PFSK-1 (cell line): ENCODE data around the gene PRKCE.

Experiments used
- FOXP2 ChIP-seq: optimal IDR thresholded peaks from 2 replicates; pipeline ENCODE3; 2011; ENCODE audit warnings: borderline replicate concordance, control low read depth, inconsistent platforms; ENCODE audit not compliant: insufficient read depth; ENCODE audit errors: extremely low read length, extremely low read depth
- POLR2AphosphoS5 ChIP-seq: IDR thresholded peaks from 2 replicates; pipeline ENCODE4 v1.6.1; 2012; ENCODE audit warnings: low read depth, mild to moderate bottlenecking, control low read depth, low read length, moderate library complexity
- REST ChIP-seq, 2 experiments: IDR thresholded peaks; 2 replicates each; pipeline versions ENCODE4 v1.6.1 to v1.8.0; 2011 to 2012; ENCODE audit warnings: low read depth in 2 of 2, low read length in 2 of 2, control low read depth in 1 of 2, inconsistent platforms in 1 of 2, mild to moderate bottlenecking in 1 of 2, moderate library complexity in 1 of 2; ENCODE audit not compliant: insufficient read depth in 1 of 2
- SIN3A ChIP-seq: IDR thresholded peaks from 2 replicates; pipeline ENCODE4 v1.6.1; 2012; ENCODE audit warnings: mild to moderate bottlenecking, low read length, moderate library complexity, borderline replicate concordance; ENCODE audit not compliant: insufficient read depth
- TAF1 ChIP-seq: IDR thresholded peaks from 2 replicates; pipeline ENCODE4 v1.6.1; 2012; ENCODE audit warnings: low read length, control low read depth, borderline replicate concordance; ENCODE audit not compliant: insufficient read depth

GRCh38 chr2:45765728-45766254 is 114.3 kb downstream of the PRKCE start:
- TF ChIP-seq REST (IDR thresholded peaks at IDR 0.05; ENCODE audit: insufficient read depth in 1 of 2, low read depth in 2 of 2, low read length in 2 of 2) (no peak), POLR2AphosphoS5 (no peak), SIN3A (no peak), FOXP2 (no peak), TAF1 (no peak)
